A673 (cell line): ENCODE measurements around the gene SLC17A3.

Experiments used
- EZH2 ChIP-seq: fragments of 200-600 bp; sonication (generic); IDR thresholded peaks from 2 replicates; pipeline ENCODE4 v1.6.1; 2017; ENCODE audit warnings: borderline replicate concordance, low read depth, mild to moderate bottlenecking, mixed read lengths, antibody characterized with exemption, low read length; ENCODE audit not compliant: poor library complexity, severe bottlenecking
- TF ChIP-seq, protein P1 (sequence below): fragments of 300-800, 200-600 bp; sonication (generic); conservative IDR thresholded peaks from 2 replicates; pipeline ENCODE4 v1.5.1; 2017; ENCODE audit warnings: low read depth, mild to moderate bottlenecking, antibody characterized with exemption, low read length, moderate library complexity, mixed read lengths

- TF ChIP-seq, protein P1, sequence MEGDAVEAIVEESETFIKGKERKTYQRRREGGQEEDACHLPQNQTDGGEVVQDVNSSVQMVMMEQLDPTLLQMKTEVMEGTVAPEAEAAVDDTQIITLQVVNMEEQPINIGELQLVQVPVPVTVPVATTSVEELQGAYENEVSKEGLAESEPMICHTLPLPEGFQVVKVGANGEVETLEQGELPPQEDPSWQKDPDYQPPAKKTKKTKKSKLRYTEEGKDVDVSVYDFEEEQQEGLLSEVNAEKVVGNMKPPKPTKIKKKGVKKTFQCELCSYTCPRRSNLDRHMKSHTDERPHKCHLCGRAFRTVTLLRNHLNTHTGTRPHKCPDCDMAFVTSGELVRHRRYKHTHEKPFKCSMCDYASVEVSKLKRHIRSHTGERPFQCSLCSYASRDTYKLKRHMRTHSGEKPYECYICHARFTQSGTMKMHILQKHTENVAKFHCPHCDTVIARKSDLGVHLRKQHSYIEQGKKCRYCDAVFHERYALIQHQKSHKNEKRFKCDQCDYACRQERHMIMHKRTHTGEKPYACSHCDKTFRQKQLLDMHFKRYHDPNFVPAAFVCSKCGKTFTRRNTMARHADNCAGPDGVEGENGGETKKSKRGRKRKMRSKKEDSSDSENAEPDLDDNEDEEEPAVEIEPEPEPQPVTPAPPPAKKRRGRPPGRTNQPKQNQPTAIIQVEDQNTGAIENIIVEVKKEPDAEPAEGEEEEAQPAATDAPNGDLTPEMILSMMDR = no peak
- no peak for TF ChIP-seq EZH2
Measured at GRCh38 chr6:25913741-25914140, 39.7 kb upstream of the SLC17A3 start.
